ENCODE measurements around the gene TAPT1.

The TAPT1 gene

DNA sequence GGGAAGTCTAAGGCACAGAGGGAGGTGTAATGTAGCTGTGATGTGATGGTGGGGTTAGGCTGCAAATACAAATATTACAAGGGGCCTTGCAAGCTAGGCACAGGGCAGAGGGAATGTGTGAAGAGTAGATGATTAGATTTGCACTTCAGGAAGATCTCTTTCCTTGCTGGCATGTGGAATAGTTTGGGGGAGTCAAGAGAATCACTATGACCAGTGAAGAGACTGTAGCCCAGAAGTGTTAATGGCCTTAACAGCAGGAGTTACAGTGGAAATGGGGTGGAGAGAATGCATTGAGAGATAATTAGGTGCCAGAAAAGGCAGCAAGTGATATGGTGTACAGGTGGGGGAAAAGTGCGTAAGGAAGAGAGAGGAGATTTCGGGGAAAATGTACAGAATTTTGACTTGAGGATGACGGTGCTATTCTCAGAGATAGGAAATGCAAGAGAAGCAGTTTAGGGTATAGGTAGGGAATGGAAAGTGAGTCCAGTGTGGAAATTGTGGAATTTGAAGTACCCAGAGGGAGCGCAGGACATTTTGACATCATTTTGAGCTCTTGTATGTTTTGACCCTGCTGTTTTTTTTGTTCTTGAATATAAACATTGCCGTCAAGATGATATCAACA is 10.2 kb upstream of the TAPT1 start:
- no peak overlapping the region for H3K4me3 ChIP-seq (ENCODE audit: low read depth, low read length)
- DNase-seq (ENCODE audit: low read depth): no peak
- TF ChIP-seq, protein P1, sequence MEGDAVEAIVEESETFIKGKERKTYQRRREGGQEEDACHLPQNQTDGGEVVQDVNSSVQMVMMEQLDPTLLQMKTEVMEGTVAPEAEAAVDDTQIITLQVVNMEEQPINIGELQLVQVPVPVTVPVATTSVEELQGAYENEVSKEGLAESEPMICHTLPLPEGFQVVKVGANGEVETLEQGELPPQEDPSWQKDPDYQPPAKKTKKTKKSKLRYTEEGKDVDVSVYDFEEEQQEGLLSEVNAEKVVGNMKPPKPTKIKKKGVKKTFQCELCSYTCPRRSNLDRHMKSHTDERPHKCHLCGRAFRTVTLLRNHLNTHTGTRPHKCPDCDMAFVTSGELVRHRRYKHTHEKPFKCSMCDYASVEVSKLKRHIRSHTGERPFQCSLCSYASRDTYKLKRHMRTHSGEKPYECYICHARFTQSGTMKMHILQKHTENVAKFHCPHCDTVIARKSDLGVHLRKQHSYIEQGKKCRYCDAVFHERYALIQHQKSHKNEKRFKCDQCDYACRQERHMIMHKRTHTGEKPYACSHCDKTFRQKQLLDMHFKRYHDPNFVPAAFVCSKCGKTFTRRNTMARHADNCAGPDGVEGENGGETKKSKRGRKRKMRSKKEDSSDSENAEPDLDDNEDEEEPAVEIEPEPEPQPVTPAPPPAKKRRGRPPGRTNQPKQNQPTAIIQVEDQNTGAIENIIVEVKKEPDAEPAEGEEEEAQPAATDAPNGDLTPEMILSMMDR (IDR thresholded peaks at IDR 0.05; ENCODE audit: low read depth, low read length, missing control alignments): no peak

- no peak for DNase-seq (ENCODE audit: low read depth)
- no peak overlapping the region for H3K4me3 ChIP-seq (ENCODE audit: low read depth, low read length)
- TF ChIP-seq, protein P1 (IDR thresholded peaks at IDR 0.05; ENCODE audit: low read depth, low read length, missing control alignments): no peak
Measured at GRCh38 chr4:16235209-16235608, 8.9 kb upstream of the TAPT1 start.

DNA sequence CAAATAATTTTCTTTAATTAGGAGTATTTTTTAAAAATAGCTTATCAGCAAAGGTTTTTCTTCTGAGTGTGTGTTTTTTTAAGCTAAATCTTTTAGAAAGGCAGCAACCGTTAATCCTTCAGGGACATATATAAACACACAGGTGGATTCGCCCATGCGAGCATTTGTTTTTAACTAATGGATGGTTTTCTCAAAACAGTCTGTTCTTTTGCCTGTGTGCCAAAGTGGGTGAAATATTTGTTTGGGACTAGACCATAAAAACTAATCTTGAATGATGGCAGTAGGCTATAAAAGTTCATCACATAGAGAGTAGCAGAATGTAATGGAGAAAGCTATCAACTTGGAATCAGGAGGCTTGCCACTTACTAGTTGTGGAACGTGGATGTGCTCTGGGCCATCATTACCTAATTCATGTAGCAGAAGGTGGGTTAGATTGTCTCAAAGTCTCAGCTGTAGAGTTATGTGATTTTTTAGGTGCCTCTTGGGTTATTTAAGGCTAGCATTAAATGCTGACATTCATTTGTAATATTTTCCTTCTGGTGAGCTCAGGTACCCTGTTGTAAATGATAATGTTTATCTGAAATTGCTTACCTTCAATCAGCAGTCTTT is 7.4 kb upstream of the TAPT1 start:
- no peak overlapping the region for H3K4me3 ChIP-seq (ENCODE audit: low read depth, low read length)
- no peak for DNase-seq (ENCODE audit: low read depth)
- TF ChIP-seq, protein P1 (IDR thresholded peaks at IDR 0.05; ENCODE audit: low read depth, low read length, missing control alignments): no peak

- no peak for DNase-seq (ENCODE audit: low read depth)
- no peak overlapping the region for H3K4me3 ChIP-seq (ENCODE audit: low read depth, low read length)
- TF ChIP-seq, protein P1 (IDR thresholded peaks at IDR 0.05; ENCODE audit: low read depth, low read length, missing control alignments): no peak
Measured at GRCh38 chr4:16231570-16232245, 5.4 kb upstream of the TAPT1 start.

- no peak overlapping the region for H3K4me3 ChIP-seq (ENCODE audit: low read depth, low read length)
- DNase-seq (ENCODE audit: low read depth): no peak
- TF ChIP-seq, protein P1 (IDR thresholded peaks at IDR 0.05; ENCODE audit: low read depth, low read length, missing control alignments): no peak
Measured at GRCh38 chr4:16230308-16230707, 4.0 kb upstream of the TAPT1 start.

DNA sequence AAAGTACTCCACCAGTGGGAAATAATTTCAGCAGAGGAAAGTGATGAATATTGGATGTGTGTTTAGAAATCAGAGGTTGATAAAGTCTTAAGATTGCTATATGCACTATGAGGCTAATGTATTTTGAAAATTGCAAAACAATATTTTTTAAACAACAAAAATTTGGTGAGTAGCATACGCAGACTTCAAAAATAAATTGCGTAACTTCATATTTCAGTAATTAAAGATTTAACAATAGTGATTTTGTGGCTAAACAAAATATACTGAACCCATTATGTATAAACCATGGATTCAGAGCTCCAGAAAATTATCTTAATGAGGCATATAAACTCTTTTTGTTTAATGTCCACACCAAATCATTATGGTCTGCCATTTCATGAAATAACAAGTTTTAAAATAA is 3.3 kb upstream of the TAPT1 start:
- no peak overlapping the region for H3K4me3 ChIP-seq (ENCODE audit: low read depth, low read length)
- no peak for DNase-seq (ENCODE audit: low read depth)
- TF ChIP-seq, protein P1 (IDR thresholded peaks at IDR 0.05; ENCODE audit: low read depth, low read length, missing control alignments): no peak

Data from GM12864 (cell line).